ELF-1 (cell line): ENCODE results near the gene LYRM9.
"Not testable (repeated sequence)": the region's sequence is repeated elsewhere in the genome, so short reads cannot be mapped to it uniquely, and the experiment has no call there.

Experiments used
- DNase-seq: peaks from one replicate; pipeline ENCODE4 v3.0.0-alpha.2; 2016; ENCODE audit warnings: low read depth, low spot score

Gene LYRM9

DNA sequence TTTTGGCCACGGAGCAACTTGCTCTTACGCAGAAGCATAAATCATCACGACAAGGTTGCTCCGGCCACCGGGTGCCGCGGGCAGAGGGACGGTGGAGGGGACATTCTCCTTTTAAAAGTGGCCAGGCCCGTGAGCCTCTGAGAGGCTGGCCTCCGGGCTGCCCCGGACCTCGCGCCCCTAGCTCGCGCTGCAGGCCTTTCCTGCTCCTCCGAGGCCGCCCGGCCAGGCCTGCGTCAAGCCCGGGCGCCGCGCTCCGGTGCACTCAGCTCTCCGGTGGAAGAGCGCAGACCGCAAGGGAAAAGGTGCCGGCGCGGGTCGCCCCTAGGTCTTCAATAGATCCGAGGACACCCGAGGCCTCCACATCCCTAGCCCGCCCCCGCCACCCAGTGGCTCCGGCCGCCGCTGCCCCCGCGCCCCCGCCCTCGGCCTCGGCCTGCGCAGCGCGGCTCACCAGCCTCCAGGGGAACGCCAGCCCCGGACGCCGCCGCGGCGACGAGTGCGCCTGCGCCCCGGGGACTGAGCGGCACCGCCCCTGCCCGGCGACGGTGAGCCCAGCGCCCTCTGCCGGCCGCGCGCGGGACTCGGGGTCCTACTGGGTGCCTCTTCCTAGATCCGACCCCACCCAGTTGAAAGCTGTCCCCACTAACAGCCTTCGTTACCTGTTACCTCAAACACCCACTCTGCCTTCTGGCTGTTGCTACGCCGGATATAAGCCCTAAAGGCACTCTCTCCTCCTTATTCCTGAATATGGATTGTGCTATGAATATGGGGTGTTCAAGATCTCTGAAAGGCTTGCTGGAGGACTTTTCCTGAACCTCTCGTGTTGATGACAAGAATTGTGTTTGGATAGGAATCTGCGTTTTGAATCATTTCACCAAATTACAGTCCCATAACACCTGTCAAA, at the start of gene LYRM9:
LYRM9 (minus strand) TSS at position 500 of the 904 bp plus-strand sequence. CDS start 10,671 bp downstream, outside the sequence.
- peak; percentile 92 for DNase-seq

GRCh38 chr17:27940503-27941428, 47.6 kb upstream of the LYRM9 start:
- no peak for DNase-seq

DNA sequence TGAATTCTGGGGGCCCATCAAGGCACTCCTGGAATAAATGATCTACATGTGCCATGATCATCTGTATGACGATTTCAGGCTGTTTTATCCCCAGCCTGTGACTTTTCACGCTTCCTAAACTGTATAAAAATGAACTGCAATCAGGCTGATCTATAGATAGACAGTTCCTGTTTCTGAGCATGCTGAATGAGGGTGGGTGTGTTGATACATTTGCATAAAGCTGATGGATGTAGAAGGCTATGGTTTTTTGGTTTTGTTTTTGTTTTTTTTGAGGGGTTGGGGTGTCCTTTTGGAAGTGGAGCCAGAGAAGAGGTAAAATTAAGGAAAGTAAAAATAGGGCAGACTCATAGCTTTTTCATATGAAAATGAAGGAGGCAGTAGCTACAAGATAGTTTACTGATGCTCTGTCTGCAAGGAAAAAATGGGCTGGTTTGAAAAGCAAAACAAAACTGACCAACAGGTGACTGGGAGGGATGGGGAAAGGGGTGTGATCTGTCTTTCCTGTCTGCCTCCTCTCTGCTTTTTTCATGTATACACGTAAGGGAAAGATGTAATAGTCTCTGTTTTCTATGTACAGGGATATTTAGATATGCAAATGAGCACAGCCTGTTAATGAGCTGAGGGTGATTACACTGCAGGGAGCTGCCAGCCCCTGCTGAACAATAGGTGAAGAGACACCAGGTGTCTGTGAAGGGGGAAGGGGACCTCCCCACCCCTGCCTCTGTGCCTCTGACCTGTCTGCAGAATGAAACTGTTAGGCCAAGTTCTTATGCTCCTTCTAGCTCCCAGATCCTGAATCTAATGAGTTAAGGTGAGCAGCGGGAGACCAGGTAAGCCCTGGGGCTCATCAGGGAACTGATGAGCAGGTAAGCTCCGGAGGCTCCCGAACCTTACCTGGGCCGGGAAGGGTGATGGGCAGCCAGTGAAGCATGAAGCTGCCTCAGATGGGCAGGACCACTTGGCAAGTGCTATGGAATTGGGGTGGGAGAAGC, 46.6 kb upstream of the LYRM9 start:
- DNase-seq: no peak

DNA sequence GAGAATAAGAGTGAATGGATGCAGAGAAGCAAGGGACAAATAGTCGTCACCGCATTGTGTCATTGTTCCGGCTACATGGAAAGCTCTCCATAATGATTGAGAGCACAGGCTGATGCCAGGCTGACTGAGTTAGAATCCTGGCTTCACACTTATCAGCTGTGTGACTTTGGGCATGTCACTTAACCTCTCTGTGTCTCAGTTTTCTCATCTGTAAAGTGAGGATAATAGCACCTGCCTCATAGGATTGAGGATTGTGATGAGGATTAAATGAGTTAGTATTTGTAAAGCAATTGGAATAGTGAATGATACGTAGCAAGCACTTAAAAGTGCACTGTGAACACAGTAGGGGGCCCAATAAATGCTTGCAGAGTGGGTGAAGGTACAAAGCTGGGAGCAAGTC, 45.7 kb upstream of the LYRM9 start:
- DNase-seq: no peak

DNA sequence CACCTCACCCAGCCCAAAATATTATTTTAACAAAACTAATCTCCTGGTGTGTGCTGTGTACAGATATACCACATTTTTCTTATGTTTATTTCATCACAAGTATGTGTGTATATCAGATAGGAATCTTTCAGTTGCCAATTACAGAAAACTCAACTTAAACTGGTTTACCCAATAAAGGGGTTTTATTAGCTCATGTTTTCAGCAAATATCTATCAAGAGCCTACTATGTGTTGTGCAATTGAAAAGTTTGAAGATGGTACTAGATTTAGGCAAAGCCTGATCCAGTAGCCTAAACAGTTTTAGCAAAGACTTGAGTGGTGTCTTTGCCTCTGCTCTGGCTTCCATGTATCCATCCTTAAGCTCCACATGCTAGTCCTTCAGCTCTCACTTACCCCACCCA, 45.1 kb upstream of the LYRM9 start:
- DNase-seq: no peak

DNA sequence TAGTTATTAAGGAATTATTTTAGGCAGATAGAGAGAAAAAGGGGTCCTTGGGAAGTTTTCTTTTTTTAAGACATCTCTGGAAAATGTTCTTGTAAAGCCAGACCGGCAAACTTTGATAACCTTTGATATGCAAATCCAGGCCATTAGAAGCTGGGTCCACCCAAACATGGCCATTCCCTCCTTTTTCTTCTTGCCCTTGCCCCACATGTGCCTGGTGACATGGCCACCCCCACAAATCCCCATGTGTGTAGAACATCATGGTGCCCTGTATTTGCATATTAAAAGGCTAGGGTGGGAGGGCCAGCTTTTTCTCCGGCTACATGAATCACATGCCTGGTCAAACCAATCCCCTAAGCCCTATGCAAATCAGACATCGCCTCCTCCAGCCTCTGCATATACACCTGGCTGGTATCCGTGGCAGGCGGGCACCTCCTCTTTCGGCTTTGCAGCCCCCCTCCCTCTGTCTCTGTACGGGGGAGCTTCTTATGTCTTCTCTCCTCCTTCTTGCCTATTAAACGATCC, 43.9 kb upstream of the LYRM9 start:
- no peak for DNase-seq

GRCh38 chr17:27930000-27930399, 36.8 kb upstream of the LYRM9 start:
- peak; percentile 13 for DNase-seq

- DNase-seq: no peak
Observed at GRCh38 chr17:27928587-27928986, 35.4 kb upstream of the LYRM9 start.

DNA sequence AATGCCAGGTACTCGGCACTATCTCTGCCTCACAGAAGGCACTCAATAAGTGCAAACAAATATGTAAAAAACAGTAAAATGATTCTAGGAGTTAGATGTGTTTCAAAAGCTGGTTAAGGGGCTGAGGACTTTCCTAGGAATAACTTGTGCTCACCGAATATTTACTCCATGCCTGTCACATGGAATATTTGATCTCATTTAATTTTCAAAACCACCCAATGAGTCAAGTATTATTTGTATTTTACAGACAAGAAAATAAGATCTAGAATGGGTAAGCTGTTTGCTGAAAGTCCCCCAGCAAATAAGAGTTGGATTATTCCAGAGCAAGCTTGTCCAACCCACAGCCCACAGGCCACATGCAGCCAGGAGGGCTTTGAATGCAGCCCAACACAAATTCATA, 34.6 kb upstream of the LYRM9 start:
- no peak for DNase-seq

GRCh38 chr17:27921599-27921998, 28.4 kb upstream of the LYRM9 start:
- no peak for DNase-seq

- no peak for DNase-seq
Observed at GRCh38 chr17:27921077-27921476, 27.9 kb upstream of the LYRM9 start.

- DNase-seq: no peak
Observed at GRCh38 chr17:27920569-27920968, 27.4 kb upstream of the LYRM9 start.

- DNase-seq: no peak
Observed at GRCh38 chr17:27919079-27919478, 25.9 kb upstream of the LYRM9 start.

- DNase-seq: no peak
Observed at GRCh38 chr17:27918498-27918897, 25.3 kb upstream of the LYRM9 start.

DNA sequence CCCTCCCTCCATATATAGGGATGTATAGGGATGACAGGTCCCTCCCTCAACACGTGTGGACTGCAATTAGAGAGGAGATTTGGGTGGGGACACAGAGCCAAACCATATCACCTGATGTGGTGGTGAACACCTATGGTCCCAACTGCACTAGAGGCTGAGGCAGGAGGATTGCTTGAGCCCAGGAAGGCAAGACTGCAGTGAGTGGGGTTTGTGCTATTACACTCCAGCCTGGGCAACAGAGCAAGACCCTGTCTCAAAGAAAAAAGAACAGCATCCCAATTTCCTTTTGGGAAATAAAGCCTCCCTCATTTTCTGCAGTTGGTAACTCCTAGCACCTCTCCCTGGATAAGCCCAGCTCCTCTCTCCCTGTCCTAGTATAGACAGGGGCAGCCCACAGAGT, 23.8 kb upstream of the LYRM9 start:
- no peak for DNase-seq

DNA sequence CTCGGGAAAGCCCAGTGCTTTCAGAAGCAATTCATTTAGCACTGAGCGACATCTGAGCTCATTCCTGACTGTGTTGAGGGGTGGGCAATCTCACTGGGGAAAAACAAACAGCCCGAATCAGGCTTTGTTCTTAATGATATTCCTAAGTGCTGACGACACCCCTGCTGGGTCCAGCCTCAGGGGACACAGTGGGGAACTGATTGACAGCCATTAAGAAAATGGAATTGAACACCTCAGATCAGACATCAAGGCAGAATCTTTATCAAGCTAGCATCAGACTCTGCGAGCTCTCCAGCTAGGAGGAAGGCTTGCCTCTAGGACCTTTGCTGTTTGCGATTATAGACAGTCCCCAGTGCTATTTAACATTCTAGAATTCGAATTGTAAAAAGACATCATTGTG, 22.5 kb upstream of the LYRM9 start:
- DNase-seq: peak; percentile 94

DNA sequence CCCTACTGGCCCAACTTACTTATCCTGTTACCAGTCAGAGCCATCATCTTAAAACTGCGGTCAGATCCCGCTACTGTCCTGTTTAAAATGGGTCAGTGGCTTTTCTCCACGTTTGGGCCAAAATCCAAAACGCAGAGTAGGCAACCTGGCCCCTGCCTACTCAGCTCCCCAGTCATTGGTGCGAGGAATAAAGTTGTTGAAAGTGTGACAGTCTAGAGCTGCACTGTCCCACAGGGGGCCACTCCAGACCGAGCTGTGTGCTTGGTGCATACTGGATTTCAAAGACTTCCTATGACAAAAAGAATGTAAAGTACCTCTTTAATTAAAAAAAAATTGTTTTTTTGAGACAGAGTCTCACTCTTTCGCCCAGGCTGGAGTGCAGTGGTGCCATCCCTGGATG, 21.2 kb upstream of the LYRM9 start:
- DNase-seq: no peak

GRCh38 chr17:27912964-27913363, 19.8 kb upstream of the LYRM9 start:
- DNase-seq: no peak

GRCh38 chr17:27912299-27912698, 19.1 kb upstream of the LYRM9 start:
- not testable (repeated sequence) for DNase-seq

DNA sequence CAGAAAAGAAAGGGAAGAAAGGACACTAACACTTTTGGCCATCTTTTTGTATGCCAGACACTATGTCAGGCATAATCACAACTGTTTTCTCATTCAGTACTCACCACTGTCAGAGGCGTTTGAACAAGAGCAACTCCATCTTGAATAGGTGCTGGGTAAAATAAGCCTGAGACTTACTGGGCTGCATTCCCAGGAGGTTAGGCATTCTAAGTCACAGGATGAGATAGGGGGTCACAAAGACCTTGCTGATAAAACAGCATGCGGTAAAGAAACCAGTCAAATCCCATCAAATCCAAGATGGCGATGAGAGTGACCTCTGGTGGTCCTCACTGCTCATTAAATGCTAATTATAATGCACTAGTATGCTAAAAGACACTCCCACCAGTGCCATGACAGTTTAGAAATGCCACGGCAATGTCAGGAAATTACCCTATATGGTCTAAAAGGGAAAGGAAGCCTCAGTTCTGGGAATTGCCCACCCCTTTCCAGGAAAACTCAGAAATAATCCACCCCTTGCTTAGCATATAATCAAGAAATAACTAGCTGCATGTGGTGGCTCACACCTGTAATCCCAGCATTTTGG, 14.9 kb upstream of the LYRM9 start:
- no peak for DNase-seq

DNA sequence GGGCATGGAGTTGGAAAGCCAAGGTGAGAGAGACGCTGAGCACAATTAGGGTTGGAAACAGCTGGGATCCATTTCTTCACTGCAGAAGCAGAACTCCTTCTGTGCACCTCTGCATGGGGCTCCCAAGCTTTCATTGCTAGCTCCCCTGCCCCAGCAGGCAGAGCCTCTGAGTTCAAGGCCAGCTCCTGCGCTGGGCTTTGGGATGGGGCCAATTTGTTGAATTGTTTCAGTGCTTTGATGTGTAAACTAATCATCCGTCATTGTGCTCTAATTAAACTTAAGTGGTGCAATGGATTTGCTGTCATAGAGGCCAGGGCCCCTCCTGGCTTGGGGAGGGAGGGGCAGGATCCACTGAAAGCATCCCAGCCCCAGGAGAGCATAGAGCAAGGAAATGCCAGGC, 13.5 kb upstream of the LYRM9 start:
- DNase-seq: no peak
